Calu3 (cell line): ENCODE data around the gene RNASE11. TPM values are rescaled to one million over a fixed set of nuclear protein-coding genes. Genes with fewer than 3 reads are reported as not detected.

Experiments used
- BruUV-seq: library from RNA; stranded (reverse); fragments of 400-500 nt; replicated peaks from 2 replicates; lab custom pipeline; 2021; lab: Mats Ljungman, UMichigan
- CTCF ChIA-PET: fragments of 300-600 bp; sonication (Branson Sonifier 250); formaldehyde crosslinking; loops from one replicate; lab custom pipeline; 2022; ENCODE audit warnings: antibody characterized with exemption; lab: Charles Lee
- DNase-seq: peaks from one replicate; pipeline ENCODE4 v3.0.0; 2022
- H3K27ac Mint-ChIP-seq: one replicate; pipeline ENCODE4 v1.8.0; 2022; ENCODE audit warnings: mixed read lengths; ENCODE audit not compliant: unreplicated experiment
- H3K27me3 Mint-ChIP-seq: one replicate; pipeline ENCODE4 v1.8.0; 2022; ENCODE audit warnings: mixed read lengths; ENCODE audit not compliant: unreplicated experiment
- H3K36me3 Mint-ChIP-seq: one replicate; pipeline ENCODE4 v1.8.0; 2022; ENCODE audit warnings: mild to moderate bottlenecking, moderate library complexity, mixed read lengths; ENCODE audit not compliant: insufficient read depth, unreplicated experiment
- H3K4me1 Mint-ChIP-seq: one replicate; pipeline ENCODE4 v1.8.0; 2022; ENCODE audit warnings: mild to moderate bottlenecking, low read depth, mixed read lengths; ENCODE audit not compliant: unreplicated experiment
- H3K4me3 Mint-ChIP-seq: one replicate; pipeline ENCODE4 v1.8.0; 2022; ENCODE audit warnings: mild to moderate bottlenecking, low read depth, moderate library complexity, mixed read lengths; ENCODE audit not compliant: unreplicated experiment
- H3K9me3 Mint-ChIP-seq: one replicate; pipeline ENCODE4 v1.8.0; 2022; ENCODE audit warnings: low read depth, mixed read lengths; ENCODE audit not compliant: unreplicated experiment
- CTCF ChIP-seq: fragments of 200-600 bp; IDR thresholded peaks from one replicate; pipeline ENCODE4 v1.8.0; 2022; ENCODE audit warnings: antibody characterized with exemption; ENCODE audit not compliant: unreplicated experiment
- intact Hi-C: fragments of 100-400 bp; cut with micrococcal nuclease; formaldehyde crosslinking; loops from one replicate; pipeline ENCODE4 v1.10.0; 2022; ENCODE audit not compliant: unreplicated experiment
- total RNA-seq: library from RNA; stranded (reverse); gene quantifications from 2 replicates; pipeline ENCODE4 v1.2.3, GENCODE V29; 2022

Gene RNASE11
- total RNA-seq, 1 experiment from 2014 or later, result not detected

- CTCF ChIA-PET, result no interaction called here
- no peak overlapping the region for H3K4me3 Mint-ChIP-seq
- BruUV-seq, result no TSS peak
- no peaks in the 10 kb centered on the region for H3K9me3 Mint-ChIP-seq
- H3K27me3 Mint-ChIP-seq, result no peaks in the 10 kb centered on the region
- H3K4me1 Mint-ChIP-seq, result peaks cover 8% of the 10 kb centered on the region
- H3K36me3 Mint-ChIP-seq, result no peaks in the 10 kb centered on the region
- no peak overlapping the region for H3K27ac Mint-ChIP-seq
- intact Hi-C loops, result no loop called here
- no peak for TF ChIP-seq CTCF
- no peak for DNase-seq
Measured at GRCh38 chr14:20617138-20618003, 29.6 kb upstream of the RNASE11 start.

GRCh38 chr14:20615996-20616395 lies 28.2 kb upstream of the RNASE11 start:
- BruUV-seq, result no TSS peak
- H3K9me3 Mint-ChIP-seq, result no peaks in the 10 kb centered on the region
- CTCF ChIA-PET, result no interaction called here
- intact Hi-C loops, result no loop called here
- H3K27ac Mint-ChIP-seq, result no peak overlapping the region
- no peak for TF ChIP-seq CTCF
- H3K36me3 Mint-ChIP-seq, result no peaks in the 10 kb centered on the region
- DNase-seq, result no peak
- H3K27me3 Mint-ChIP-seq, result no peaks in the 10 kb centered on the region
- peaks cover 8% of the 10 kb centered on the region for H3K4me1 Mint-ChIP-seq
- no peak overlapping the region for H3K4me3 Mint-ChIP-seq

DNA sequence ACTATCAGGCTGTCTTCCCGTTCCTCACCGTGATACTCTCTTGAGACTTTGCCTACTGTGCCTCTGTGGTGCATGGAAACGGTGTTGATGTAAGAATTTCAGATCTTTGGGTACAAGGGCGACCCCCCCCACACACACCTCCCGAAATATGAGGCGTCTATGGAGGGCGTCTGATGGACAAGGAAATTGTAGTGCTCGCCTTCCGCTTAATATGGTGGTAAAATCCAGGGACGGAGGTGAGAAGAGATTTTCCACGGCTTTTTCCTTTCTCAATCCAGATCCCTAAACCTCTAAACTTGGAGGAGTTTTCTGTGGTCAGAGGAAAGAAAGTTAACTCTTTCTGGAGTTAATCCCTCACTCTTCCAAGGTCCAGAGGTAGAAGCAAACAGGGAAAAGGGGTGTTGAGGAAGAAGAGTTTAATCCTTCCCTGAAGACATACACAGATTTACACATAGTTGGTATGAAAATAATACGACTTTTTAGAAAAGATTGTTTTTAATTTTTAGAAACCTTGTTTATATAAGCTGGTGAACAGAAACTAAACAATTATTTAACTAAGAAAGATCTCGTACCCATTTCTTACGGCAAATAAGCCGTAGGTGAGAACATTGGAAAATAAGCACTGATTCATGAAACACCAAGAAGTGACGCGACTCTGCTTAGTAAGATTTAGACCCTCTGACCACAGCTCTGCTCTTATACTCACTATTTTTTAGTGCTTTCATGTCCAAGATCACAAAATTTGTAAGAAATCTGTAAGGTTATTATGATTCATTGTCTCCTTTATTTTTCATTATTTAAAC lies 26.4 kb upstream of the RNASE11 start:
- Mint-ChIP-seq H3K4me1 (peaks cover 8% of the 10 kb centered on the region), H3K27ac (no peak overlapping the region), H3K9me3 (no peaks in the 10 kb centered on the region), H3K27me3 (no peaks in the 10 kb centered on the region), H3K36me3 (no peaks in the 10 kb centered on the region), H3K4me3 (no peak overlapping the region)
- TF ChIP-seq CTCF, result no peak
- intact Hi-C loops, result loop anchor here (5.0 kb wide), 1 partner anchor 68 kb away; the partner anchor contains the start of gene RNASE4
- CTCF ChIA-PET, result interaction anchor here (0.6 to 1.7 kb wide), 5 partner anchors 16 to 281 kb away, joined by 3 to 12 read pairs (median 3); no protein-coding TSS in a partner anchor
- DNase-seq, result peak; percentile 15
- no TSS peak for BruUV-seq
